T-helper 2 cell treated with Interferon-gamma antibody and Interleukin-4, amounts not matched to agents 100 ng/mL and 5 ng/mL, for 36 hours (primary cell): ENCODE measurements around the gene SAMD10. TPM values are rescaled to one million over a fixed set of nuclear protein-coding genes. Genes with fewer than 3 reads are reported as not detected.

ENCODE experiments used
- intact Hi-C: fragments of 100-400 bp; cut with micrococcal nuclease; formaldehyde crosslinking; loops from one replicate; pipeline ENCODE4 v1.15.1; 2023
- total RNA-seq: library from RNA; stranded (reverse); gene quantifications from 2 replicates; pipeline ENCODE4 v1.2.3, GENCODE V29; 2022

The SAMD10 gene
- total RNA-seq, 1 donor from 2014 or later = 21.8 TPM

GRCh38 chr20:64003960-64004725, 24.7 kb upstream of the SAMD10 start:
- intact Hi-C loops = no loop called here

GRCh38 chr20:64001607-64002011, 22.2 kb upstream of the SAMD10 start:
- intact Hi-C loops = no loop called here

- intact Hi-C loops = no loop called here
Observed at GRCh38 chr20:64000906-64001305, 21.5 kb upstream of the SAMD10 start.

- intact Hi-C loops = no loop called here
Observed at GRCh38 chr20:63982937-63983336, 3.5 kb upstream of the SAMD10 start.

- intact Hi-C loops = loop anchor here (1.0 to 2.0 kb wide), 3 partner anchors 25 to 82 kb away; partner anchors contain the start of genes TCEA2 and UCKL1
Observed at GRCh38 chr20:63980806-63981728, 1.6 kb upstream of the SAMD10 start, which contains the start of gene PRPF6. Gene PRPF6 (plus strand): TSS chr20:63981132. CDS start chr20:63981246, 114 bp downstream.

GRCh38 chr20:63980317-63980805, 919 bp upstream of the SAMD10 start:
- intact Hi-C loops = loop anchor here (1.0 to 2.0 kb wide), 2 partner anchors 58 to 82 kb away; partner anchors contain the start of gene TCEA2

- intact Hi-C loops = loop anchor here (10.0 kb wide), 2 partner anchors 324 to 544 kb away; partner anchors contain the start of genes RTEL1 and STMN3
Observed at GRCh38 chr20:63979229-63979556, 249 bp downstream of the SAMD10 start.

GRCh38 chr20:63978319-63979228, 868 bp downstream of the SAMD10 start:
- intact Hi-C loops = loop anchor here (10.0 kb wide), 2 partner anchors 324 to 544 kb away; partner anchors contain the start of genes RTEL1 and STMN3

- intact Hi-C loops = loop anchor here (10.0 kb wide), 2 partner anchors 323 to 543 kb away; partner anchors contain the start of genes RTEL1 and STMN3
Observed at GRCh38 chr20:63977739-63978276, 1.6 kb downstream of the SAMD10 start.

- intact Hi-C loops = loop anchor here (10.0 kb wide), 2 partner anchors 322 to 542 kb away; partner anchors contain the start of genes RTEL1 and STMN3
Observed at GRCh38 chr20:63976980-63977738, 2.3 kb downstream of the SAMD10 start.

- intact Hi-C loops = loop anchor here (10.0 kb wide), 2 partner anchors 322 to 542 kb away; partner anchors contain the start of genes RTEL1 and STMN3
Observed at GRCh38 chr20:63976511-63976910, 2.9 kb downstream of the SAMD10 start.

GRCh38 chr20:63974402-63975200, 4.8 kb downstream of the SAMD10 start:
- intact Hi-C loops = loop anchor here (5.0 to 10.0 kb wide), 3 partner anchors 320 to 540 kb away; partner anchors contain the start of genes PTK6, RTEL1 and STMN3

GRCh38 chr20:63973636-63974401, 5.6 kb downstream of the SAMD10 start:
- intact Hi-C loops = loop anchor here (5.0 to 10.0 kb wide), 3 partner anchors 319 to 539 kb away; partner anchors contain the start of genes PTK6, RTEL1 and STMN3

- intact Hi-C loops = loop anchor here (5.0 to 10.0 kb wide), 3 partner anchors 318 to 538 kb away; partner anchors contain the start of genes PTK6, RTEL1 and STMN3
Observed at GRCh38 chr20:63973160-63973479, 6.3 kb downstream of the SAMD10 start.

GRCh38 chr20:63972312-63973159, 6.9 kb downstream of the SAMD10 start:
- intact Hi-C loops = loop anchor here (5.0 to 10.0 kb wide), 3 partner anchors 318 to 538 kb away; partner anchors contain the start of genes PTK6, RTEL1 and STMN3

- intact Hi-C loops = loop anchor here (5.0 to 10.0 kb wide), 3 partner anchors 317 to 537 kb away; partner anchors contain the start of genes PTK6, RTEL1 and STMN3
Observed at GRCh38 chr20:63971960-63972311, 7.5 kb downstream of the SAMD10 start.
